ENCODE data around the gene PHEX.

The PHEX gene

GRCh38 chrX:22159071-22159470, 126.9 kb downstream of the PHEX start:
- no peak for DNase-seq

GRCh38 chrX:22163326-22163725, 131.2 kb downstream of the PHEX start:
- DNase-seq = no peak

- DNase-seq = no peak
These were observed 132.8 kb downstream of the PHEX start for GRCh38 chrX:22164770-22165388.

- no peak for DNase-seq
These were observed 133.8 kb downstream of the PHEX start for GRCh38 chrX:22165732-22166457.

GRCh38 chrX:22171287-22172060, 139.3 kb downstream of the PHEX start:
- no peak for DNase-seq

- DNase-seq = no peak
These were observed 141.8 kb downstream of the PHEX start for GRCh38 chrX:22173966-22174365.

GRCh38 chrX:22177950-22178515, 145.9 kb downstream of the PHEX start:
- no peak for DNase-seq

GRCh38 chrX:22184096-22184495, 152.0 kb downstream of the PHEX start:
- no peak for DNase-seq

GRCh38 chrX:22186165-22186564, 154.0 kb downstream of the PHEX start:
- DNase-seq = no peak

GRCh38 chrX:22192419-22193060, 160.4 kb downstream of the PHEX start:
- DNase-seq = peak; percentile 44

GRCh38 chrX:22193851-22194659, 161.9 kb downstream of the PHEX start:
- DNase-seq = no peak

GRCh38 chrX:22194660-22194945, 162.5 kb downstream of the PHEX start:
- no peak for DNase-seq

GRCh38 chrX:22196149-22196548, 164.0 kb downstream of the PHEX start:
- DNase-seq = no peak

- DNase-seq = no peak
These were observed 170.1 kb downstream of the PHEX start for GRCh38 chrX:22202251-22202650.

- DNase-seq = no peak
These were observed 171.1 kb downstream of the PHEX start for GRCh38 chrX:22203186-22203585.

GRCh38 chrX:22206781-22207180, 174.7 kb downstream of the PHEX start:
- no peak for DNase-seq

- DNase-seq = no peak
These were observed 188.8 kb downstream of the PHEX start for GRCh38 chrX:22220941-22221340.

- DNase-seq = no peak
These were observed 202.3 kb downstream of the PHEX start for GRCh38 chrX:22234380-22234779.

GRCh38 chrX:22237479-22237878, 205.4 kb downstream of the PHEX start:
- DNase-seq = no peak

GRCh38 chrX:22246620-22247019, 214.5 kb downstream of the PHEX start:
- no peak for DNase-seq

GRCh38 chrX:22247169-22247568, 215.0 kb downstream of the PHEX start:
- no peak for DNase-seq

GRCh38 chrX:22248401-22248800, 216.3 kb downstream of the PHEX start:
- no peak for DNase-seq

- DNase-seq = no peak
These were observed 217.2 kb downstream of the PHEX start for GRCh38 chrX:22249371-22249770.

All from activated naive CD4-positive, alpha-beta T cell treated with anti-CD3 and anti-CD28 coated beads, Interleukin-2, amount 50 U/mL, for 16 hours (primary cell).